ENCODE measurements around the gene CACHD1. TPM values are rescaled to one million over a fixed set of nuclear protein-coding genes. Genes with fewer than 3 reads are reported as not detected.

CACHD1 gene
- total and polyA plus RNA-seq, 2 of the 8 experiments (the other 6 are each of a cell fraction or from before 2014, with no cell fraction given), result 22.2 to 42.5 TPM

GRCh38 chr1:64685765-64686341 lies 215.9 kb downstream of the CACHD1 start (continued):
- no peak for TF ChIP-seq BRCA1 (IDR thresholded peaks at IDR 0.05; ENCODE audit: low read depth, low read length)

All from H1 (cell line).